GM12878 (cell line): Measurements from ENCODE around the gene SLC35C1. TPM values are rescaled to one million over a fixed set of nuclear protein-coding genes. Genes with fewer than 3 reads are reported as not detected.
A peak's percentile ranks its signal among the peaks of the same experiment; 100 is the strongest.

Source experiments
- BACH1 ChIP-seq: fragments of 450-650 bp; IDR thresholded peaks from 2 replicates; pipeline ENCODE4 v1.6.1; 2017; ENCODE audit warnings: mild to moderate bottlenecking, borderline replicate concordance
- CHD2 ChIP-seq: IDR thresholded peaks from 2 replicates; pipeline ENCODE4 v1.6.1; 2011; ENCODE audit warnings: low read depth, low read length, improper control_type of control experiment, borderline replicate concordance
- CREB1 ChIP-seq: IDR thresholded peaks from 2 replicates; pipeline ENCODE4 v1.6.1; 2012; ENCODE audit warnings: low read depth, mild to moderate bottlenecking, inconsistent platforms
- EGR1 ChIP-seq, 2 experiments: IDR thresholded peaks; 1 replicate in 1 of 2; 2 replicates in 1 of 2; pipeline ENCODE4 v1.6.1; 2011 to 2012; ENCODE audit warnings: low read depth in 2 of 2, low read length in 2 of 2, borderline replicate concordance in 1 of 2, mild to moderate bottlenecking in 1 of 2, moderate library complexity in 1 of 2
- ETV6 ChIP-seq, 2 experiments: fragments of 450-650 bp in 1 of 2; IDR thresholded peaks in 1 of 2; conservative IDR thresholded peaks in 1 of 2; 2 replicates each; pipeline ENCODE4 v1.6.1; 2014; ENCODE audit warnings: antibody characterized with exemption in 1 of 2, borderline replicate concordance in 1 of 2, low read depth in 1 of 2, mild to moderate bottlenecking in 1 of 2, moderate library complexity in 1 of 2
- EZH2 ChIP-seq: IDR thresholded peaks from 2 replicates; pipeline ENCODE4 v1.6.1; 2012; ENCODE audit warnings: low read depth, mild to moderate bottlenecking, control low read depth, inconsistent platforms, low read length, borderline replicate concordance; ENCODE audit not compliant: control insufficient read depth
- MXI1 ChIP-seq: fragments of 150-350 bp; IDR thresholded peaks from 2 replicates; pipeline ENCODE4 v1.6.1; 2011; ENCODE audit warnings: low read depth, mild to moderate bottlenecking, inconsistent platforms, low read length, improper control_type of control experiment
- NBN ChIP-seq: fragments of 450-650 bp; IDR thresholded peaks from 2 replicates; pipeline ENCODE4 v1.6.1; 2016
- NFIC ChIP-seq: IDR thresholded peaks from 2 replicates; pipeline ENCODE4 v1.6.1; 2012; ENCODE audit warnings: low read depth, mild to moderate bottlenecking, inconsistent platforms, low read length, moderate library complexity
- NFYA ChIP-seq: IDR thresholded peaks from 2 replicates; pipeline ENCODE4 v1.6.1; 2011; ENCODE audit warnings: low read depth, mild to moderate bottlenecking, low read length, improper control_type of control experiment, borderline replicate concordance
- POLR2A ChIP-seq: IDR thresholded peaks from 2 replicates; pipeline ENCODE4 v1.6.1; 2011; ENCODE audit warnings: low read depth, mild to moderate bottlenecking, low read length
- RAD51 ChIP-seq: fragments of 450-650 bp; IDR thresholded peaks from 2 replicates; pipeline ENCODE4 v1.6.1; 2016; ENCODE audit warnings: moderate library complexity, mild to moderate bottlenecking, inconsistent platforms
- RELA ChIP-seq: fragments of 450-650 bp; IDR thresholded peaks from 2 replicates; pipeline ENCODE4 v1.8.0; 2014; ENCODE audit warnings: borderline replicate concordance; ENCODE audit not compliant: partially characterized antibody
- TAF1 ChIP-seq: IDR thresholded peaks from 2 replicates; pipeline ENCODE4 v1.6.1; 2011; ENCODE audit warnings: mild to moderate bottlenecking, low read depth, low read length, borderline replicate concordance
- ZNF217 ChIP-seq: fragments of 450-650 bp; IDR thresholded peaks from 2 replicates; pipeline ENCODE4 v1.6.1; 2017; ENCODE audit warnings: antibody characterized with exemption, mild to moderate bottlenecking
- polyA plus RNA-seq, 11 experiments: library from polyadenylated mRNA; depleted of rRNA in 4 of 11; unstranded in 6 of 11; stranded (reverse) in 5 of 11; fragments of >200 nt; fragmentation: Nextera tagmentation in 4 of 11; fragmentation: Illumina TruSeq in 1 of 11; extraction: Ambion mirVana in 4 of 11; extraction: Trizol in 1 of 11; gene quantifications; 1 replicate in 1 of 11; 2 replicates in 10 of 11; pipeline versions ENCODE4 v1.2.1 to v1.2.3, GENCODE V29; 2011 to 2016; ENCODE audit warnings: inconsistent platforms in 2 of 11, missing spikeins in 2 of 11, low read depth in 1 of 11
- total RNA-seq, 4 experiments: library from RNA; depleted of rRNA in 3 of 4; stranded (reverse); fragments of >200 nt in 3 of 4; fragmentation: Illumina TruSeq in 1 of 4; extraction: Trizol in 1 of 4; gene quantifications; 2 replicates each; pipeline versions ENCODE4 v1.2.1 to v1.2.3, GENCODE V29; 2013 to 2021
- TF ChIP-seq, protein P1 (sequence below): fragments of 450-650 bp; IDR thresholded peaks from 2 replicates; pipeline ENCODE4 v1.6.1; 2017; ENCODE audit warnings: low read depth, mild to moderate bottlenecking, moderate library complexity
- TF ChIP-seq, protein P2 (sequence below): IDR thresholded peaks from 2 replicates; pipeline ENCODE4 v1.6.1; 2012; ENCODE audit warnings: low read depth, low read length, improper control_type of control experiment
- TF ChIP-seq, protein P3 (sequence below): IDR thresholded peaks from 2 replicates; pipeline ENCODE4 v1.6.1; 2012; ENCODE audit warnings: low read depth, low read length, improper control_type of control experiment
- TF ChIP-seq, protein P4 (sequence below): IDR thresholded peaks from 2 replicates; pipeline ENCODE4 v1.6.1; 2011; ENCODE audit warnings: low read depth, low read length, improper control_type of control experiment, borderline replicate concordance
- TF ChIP-seq, protein P5 (sequence below): fragments of 450-650 bp; IDR thresholded peaks from 2 replicates; pipeline ENCODE4 v1.6.1; 2016; ENCODE audit warnings: mild to moderate bottlenecking

Gene SLC35C1
- total and polyA plus RNA-seq, 10 of the 15 experiments (the other 5 are each of a cell fraction or from before 2014, with no cell fraction given) = 0.55 to 9.7 (median 4.3) TPM

DNA sequence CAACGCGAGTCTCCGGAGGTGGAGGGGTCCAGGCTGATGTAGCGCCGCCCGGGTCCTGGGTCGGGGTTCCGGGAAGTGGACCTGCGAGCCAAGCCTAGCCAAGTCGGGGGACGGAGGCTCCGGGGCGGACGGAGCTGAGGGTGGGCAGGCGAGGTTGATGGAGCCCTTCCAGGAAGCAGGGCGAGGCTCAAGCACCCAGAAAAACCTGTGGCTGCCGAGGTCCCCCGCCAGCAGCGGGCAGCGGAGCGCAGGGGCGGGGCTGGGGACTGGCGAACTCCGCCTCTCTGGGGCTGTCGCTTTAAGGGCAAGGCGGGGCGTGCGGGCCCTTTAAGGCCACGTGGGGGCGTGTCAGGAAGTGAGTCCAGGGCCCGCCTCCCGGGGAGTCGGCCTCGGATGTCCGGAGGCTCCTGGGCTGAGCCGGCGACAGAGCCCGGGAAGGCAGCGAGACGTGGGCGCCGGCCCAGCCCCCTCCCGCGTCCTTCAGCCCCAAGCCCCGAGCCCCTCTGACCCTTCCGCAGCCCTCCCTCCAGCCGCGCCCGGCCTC, at the start of gene SLC35C1 (continued):
- TF ChIP-seq CREB1 = 0 out of 2 replicates have a peak, but pooled peaks have one; percentile 10
- TF ChIP-seq EZH2 = no peak
- peak; percentile 59; the same call in 1 of the 2 replicates for TF ChIP-seq TAF1
- TF ChIP-seq, protein P1, sequence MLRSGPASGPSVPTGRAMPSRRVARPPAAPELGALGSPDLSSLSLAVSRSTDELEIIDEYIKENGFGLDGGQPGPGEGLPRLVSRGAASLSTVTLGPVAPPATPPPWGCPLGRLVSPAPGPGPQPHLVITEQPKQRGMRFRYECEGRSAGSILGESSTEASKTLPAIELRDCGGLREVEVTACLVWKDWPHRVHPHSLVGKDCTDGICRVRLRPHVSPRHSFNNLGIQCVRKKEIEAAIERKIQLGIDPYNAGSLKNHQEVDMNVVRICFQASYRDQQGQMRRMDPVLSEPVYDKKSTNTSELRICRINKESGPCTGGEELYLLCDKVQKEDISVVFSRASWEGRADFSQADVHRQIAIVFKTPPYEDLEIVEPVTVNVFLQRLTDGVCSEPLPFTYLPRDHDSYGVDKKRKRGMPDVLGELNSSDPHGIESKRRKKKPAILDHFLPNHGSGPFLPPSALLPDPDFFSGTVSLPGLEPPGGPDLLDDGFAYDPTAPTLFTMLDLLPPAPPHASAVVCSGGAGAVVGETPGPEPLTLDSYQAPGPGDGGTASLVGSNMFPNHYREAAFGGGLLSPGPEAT = peak; percentile 78
- peak; percentile 85 for TF ChIP-seq POLR2A
- TF ChIP-seq RAD51 = peak; percentile 53
- TF ChIP-seq NBN = peak; percentile 49
- TF ChIP-seq, protein P2, sequence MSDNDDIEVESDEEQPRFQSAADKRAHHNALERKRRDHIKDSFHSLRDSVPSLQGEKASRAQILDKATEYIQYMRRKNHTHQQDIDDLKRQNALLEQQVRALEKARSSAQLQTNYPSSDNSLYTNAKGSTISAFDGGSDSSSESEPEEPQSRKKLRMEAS = peak; percentile 84; the same call in 1 of the 2 replicates
- peak; percentile 39 for TF ChIP-seq RELA
- no peak for TF ChIP-seq NFYA
- TF ChIP-seq ETV6 (conservative IDR thresholded peaks at IDR 0.05 in 1 of 2, IDR thresholded peaks at IDR 0.05 in 1 of 2; ENCODE audit: borderline replicate concordance in 1 of 2, low read depth in 1 of 2) = no peak
- no peak for TF ChIP-seq NFIC
- no peak for TF ChIP-seq CHD2
- peak in 1 of 2 experiments; percentile 28; a peak in 1 of 3 replicates for TF ChIP-seq EGR1 (IDR thresholded peaks at IDR 0.05; ENCODE audit: borderline replicate concordance in 1 of 2, low read depth in 2 of 2, low read length in 2 of 2)
- TF ChIP-seq, protein P3, sequence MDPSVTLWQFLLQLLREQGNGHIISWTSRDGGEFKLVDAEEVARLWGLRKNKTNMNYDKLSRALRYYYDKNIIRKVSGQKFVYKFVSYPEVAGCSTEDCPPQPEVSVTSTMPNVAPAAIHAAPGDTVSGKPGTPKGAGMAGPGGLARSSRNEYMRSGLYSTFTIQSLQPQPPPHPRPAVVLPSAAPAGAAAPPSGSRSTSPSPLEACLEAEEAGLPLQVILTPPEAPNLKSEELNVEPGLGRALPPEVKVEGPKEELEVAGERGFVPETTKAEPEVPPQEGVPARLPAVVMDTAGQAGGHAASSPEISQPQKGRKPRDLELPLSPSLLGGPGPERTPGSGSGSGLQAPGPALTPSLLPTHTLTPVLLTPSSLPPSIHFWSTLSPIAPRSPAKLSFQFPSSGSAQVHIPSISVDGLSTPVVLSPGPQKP = peak; percentile 78
- TF ChIP-seq, protein P4, sequence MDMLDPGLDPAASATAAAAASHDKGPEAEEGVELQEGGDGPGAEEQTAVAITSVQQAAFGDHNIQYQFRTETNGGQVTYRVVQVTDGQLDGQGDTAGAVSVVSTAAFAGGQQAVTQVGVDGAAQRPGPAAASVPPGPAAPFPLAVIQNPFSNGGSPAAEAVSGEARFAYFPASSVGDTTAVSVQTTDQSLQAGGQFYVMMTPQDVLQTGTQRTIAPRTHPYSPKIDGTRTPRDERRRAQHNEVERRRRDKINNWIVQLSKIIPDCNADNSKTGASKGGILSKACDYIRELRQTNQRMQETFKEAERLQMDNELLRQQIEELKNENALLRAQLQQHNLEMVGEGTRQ = peak; percentile 58
- TF ChIP-seq BACH1 = 0 out of 2 replicates have a peak, but pooled peaks have one; percentile 44
- TF ChIP-seq, protein P5, sequence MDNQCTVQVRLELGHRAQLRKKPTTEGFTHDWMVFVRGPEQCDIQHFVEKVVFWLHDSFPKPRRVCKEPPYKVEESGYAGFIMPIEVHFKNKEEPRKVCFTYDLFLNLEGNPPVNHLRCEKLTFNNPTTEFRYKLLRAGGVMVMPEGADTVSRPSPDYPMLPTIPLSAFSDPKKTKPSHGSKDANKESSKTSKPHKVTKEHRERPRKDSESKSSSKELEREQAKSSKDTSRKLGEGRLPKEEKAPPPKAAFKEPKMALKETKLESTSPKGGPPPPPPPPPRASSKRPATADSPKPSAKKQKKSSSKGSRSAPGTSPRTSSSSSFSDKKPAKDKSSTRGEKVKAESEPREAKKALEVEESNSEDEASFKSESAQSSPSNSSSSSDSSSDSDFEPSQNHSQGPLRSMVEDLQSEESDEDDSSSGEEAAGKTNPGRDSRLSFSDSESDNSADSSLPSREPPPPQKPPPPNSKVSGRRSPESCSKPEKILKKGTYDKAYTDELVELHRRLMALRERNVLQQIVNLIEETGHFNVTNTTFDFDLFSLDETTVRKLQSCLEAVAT = 0 out of 2 replicates have a peak, but pooled peaks have one; percentile 17
- TF ChIP-seq MXI1 = peak; percentile 58
- TF ChIP-seq ZNF217 = no peak
